Measurements from ENCODE around the gene SEMA6D.

DNA sequence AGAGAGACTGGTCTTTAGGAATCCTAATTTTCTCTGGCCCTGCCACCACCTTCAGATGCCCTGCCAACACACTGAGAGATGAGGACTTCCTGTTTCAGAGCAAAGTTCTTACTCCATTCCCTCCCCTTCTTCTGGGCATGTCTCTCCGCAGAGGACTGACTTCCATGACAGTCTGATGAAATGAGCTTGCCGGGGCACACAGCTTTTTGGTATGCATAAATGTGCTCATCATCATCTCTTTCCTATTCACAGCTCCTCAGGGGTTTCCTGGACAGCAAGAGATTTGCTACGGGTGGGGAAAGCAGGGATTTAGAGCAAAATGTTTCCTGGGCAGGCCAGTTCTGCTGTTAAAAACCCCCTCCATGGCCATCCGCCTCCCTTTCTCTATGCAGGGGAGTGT, 27.6 kb upstream of the SEMA6D start:
- no peak for TF ChIP-seq SUZ12 (IDR thresholded peaks at IDR 0.05; ENCODE audit: extremely low read depth, insufficient read depth, insufficient read length)
- no peak for TF ChIP-seq YY1 (IDR thresholded peaks at IDR 0.05; ENCODE audit: insufficient read depth, insufficient read length)
- no peak for TF ChIP-seq ZNF274 (IDR thresholded peaks at IDR 0.05; ENCODE audit: low read depth, low read length)
